Left renal pelvis (tissue), 4 donors: ENCODE data around the gene ESAM. TPM values are rescaled to one million over a fixed set of nuclear protein-coding genes. Genes with fewer than 3 reads are reported as not detected.

ENCODE experiments used
- DNase-seq, 4 donors: peaks; one replicate each; pipeline ENCODE4 v3.0.0-alpha.2; 2013; ENCODE audit warnings: low read depth in 4 of 4, low spot score in 3 of 4
- polyA plus RNA-seq, 4 donors: library from polyadenylated mRNA; unstranded; fragments of 120-200 nt; gene quantifications; one replicate each; pipeline ENCODE4 v1.2.1, GENCODE V29; 2013; ENCODE audit not compliant: insufficient read length in 4 of 4

ESAM gene
- polyA plus RNA-seq, result 10 to 100 TPM; 39.0 to 71.8 (median 67.0) TPM

GRCh38 chr11:124762105-124762623 lies at the start of gene ESAM:
TSS of gene ESAM (minus strand) at chr11:124762290. CDS start at chr11:124762154, 136 bp downstream.
- DNase-seq, result no peak

GRCh38 chr11:124811399-124812125 lies 49.5 kb upstream of the ESAM start:
- no peak for DNase-seq

- DNase-seq, result no peak
Measured at GRCh38 chr11:124807660-124808270, 45.7 kb upstream of the ESAM start.

- no peak for DNase-seq
Measured at GRCh38 chr11:124807201-124807600, 45.1 kb upstream of the ESAM start.

- DNase-seq, result no peak
Measured at GRCh38 chr11:124804884-124805283, 42.8 kb upstream of the ESAM start.

GRCh38 chr11:124801636-124802312 lies 39.7 kb upstream of the ESAM start:
- DNase-seq, result no peak

GRCh38 chr11:124801014-124801413 lies 38.9 kb upstream of the ESAM start:
- DNase-seq, result no peak

GRCh38 chr11:124800226-124800929 lies 38.3 kb upstream of the ESAM start, which contains the start of gene MSANTD2:
TSS of gene MSANTD2 (minus strand) at chr11:124800406. CDS start at chr11:124800380, 26 bp downstream.
- peak; percentile 79 to 83 (median 81) for DNase-seq

- DNase-seq, result peak in 2 of 4 donors; percentile 34 to 38
Measured at GRCh38 chr11:124799348-124800225, 37.5 kb upstream of the ESAM start.

GRCh38 chr11:124798991-124799347 lies 36.9 kb upstream of the ESAM start:
- DNase-seq, result peak in 1 of 4 donors; percentile 14

- DNase-seq, result no peak
Measured at GRCh38 chr11:124796312-124796711, 34.2 kb upstream of the ESAM start.

GRCh38 chr11:124793466-124794278 lies 31.6 kb upstream of the ESAM start:
- peak in 1 of 4 donors; percentile 31 for DNase-seq

- no peak for DNase-seq
Measured at GRCh38 chr11:124791626-124792341, 29.7 kb upstream of the ESAM start.

- DNase-seq, result no peak
Measured at GRCh38 chr11:124788521-124788920, 26.4 kb upstream of the ESAM start.

- no peak for DNase-seq
Measured at GRCh38 chr11:124784051-124784450, 22.0 kb upstream of the ESAM start.

GRCh38 chr11:124783002-124783401 lies 20.9 kb upstream of the ESAM start:
- no peak for DNase-seq

GRCh38 chr11:124779568-124779967 lies 17.5 kb upstream of the ESAM start:
- no peak for DNase-seq

GRCh38 chr11:124778281-124778680 lies 16.2 kb upstream of the ESAM start:
- DNase-seq, result no peak
